ENCODE measurements around the gene TACR2. TPM values are rescaled to one million over a fixed set of nuclear protein-coding genes. Genes with fewer than 3 reads are reported as not detected.
"Not testable (repeated sequence)": the region's sequence is repeated elsewhere in the genome, so short reads cannot be mapped to it uniquely, and the experiment has no call there.

TACR2 gene
- total and polyA plus RNA-seq, 5 donors from 2014 or later = 0.13 to 0.14 TPM; not detected in 3

DNA sequence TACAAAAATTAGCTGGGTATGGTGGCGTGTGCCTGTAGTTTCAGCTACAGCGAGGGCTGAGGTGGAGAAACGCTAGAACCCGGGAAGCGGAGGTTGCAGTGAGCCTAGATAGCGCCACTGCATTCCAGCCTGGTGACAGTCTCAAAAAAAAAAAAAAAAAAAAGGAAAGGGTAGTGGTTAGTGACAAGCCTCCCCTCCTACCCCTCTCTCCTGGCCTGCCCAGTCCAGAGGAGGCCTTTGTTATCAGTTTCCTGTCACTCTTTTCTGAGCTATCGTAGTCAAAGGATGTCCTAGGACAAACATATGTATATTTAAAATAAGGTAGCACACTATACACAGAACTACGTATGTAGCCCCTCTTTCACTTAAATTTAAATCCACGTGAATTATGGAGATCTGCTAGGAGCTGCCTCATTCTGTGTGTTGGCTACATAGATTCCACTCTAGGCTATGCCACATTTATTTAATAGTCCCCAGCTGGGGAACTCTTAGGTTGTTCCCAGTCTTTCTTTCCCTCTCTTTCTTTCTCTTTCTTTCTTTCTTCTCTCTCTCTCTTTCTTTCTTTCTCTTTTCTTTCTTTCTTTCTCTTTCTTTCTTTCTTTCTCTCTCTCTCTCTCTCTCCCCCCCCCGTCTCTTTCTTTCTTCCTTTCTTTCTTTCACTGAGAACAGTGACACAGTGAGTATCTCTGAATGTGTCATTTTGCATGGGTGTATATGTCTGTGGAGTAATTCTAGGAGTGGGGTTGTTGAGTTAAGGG, 38.5 kb upstream of the TACR2 start:
- H3K4me3 Mint-ChIP-seq = no peak overlapping the region
- Histone ChIP-seq H3K27ac (ENCODE audit: insufficient read depth, low read length, poor library complexity, severe bottlenecking) (no peak overlapping the region), H3K27me3 (ENCODE audit: control insufficient read depth, insufficient read depth, low read length) (no peaks in the 10 kb centered on the region), H3K36me3 (ENCODE audit: control insufficient read depth, insufficient read depth, low read length) (no peaks in the 10 kb centered on the region), H3K4me3 (ENCODE audit: low read depth, low read length) (no peak overlapping the region), H3K9me3 (ENCODE audit: control insufficient read depth in 2 of 2, low read length in 2 of 2) (no peaks in the 10 kb centered on the region), H3K4me1 (ENCODE audit: control insufficient read depth, insufficient read depth, low read length, poor library complexity, severe bottlenecking) (peaks cover 13% of the 10 kb centered on the region)
- H3K4me1 Mint-ChIP-seq = peaks cover 0 to 14% (median 3%) of the 10 kb centered on the region in 4 donors
- peaks cover 4% of the 10 kb centered on the region for H3K36me3 Mint-ChIP-seq
- H3K27me3 Mint-ChIP-seq = peaks cover 5% of the 10 kb centered on the region
- no peak for ATAC-seq (ENCODE audit: low read depth in 2 of 2)
- H3K27ac Mint-ChIP-seq = no peak overlapping the region
- H3K9me3 Mint-ChIP-seq = no peaks in the 10 kb centered on the region
- DNase-seq = no peak

DNA sequence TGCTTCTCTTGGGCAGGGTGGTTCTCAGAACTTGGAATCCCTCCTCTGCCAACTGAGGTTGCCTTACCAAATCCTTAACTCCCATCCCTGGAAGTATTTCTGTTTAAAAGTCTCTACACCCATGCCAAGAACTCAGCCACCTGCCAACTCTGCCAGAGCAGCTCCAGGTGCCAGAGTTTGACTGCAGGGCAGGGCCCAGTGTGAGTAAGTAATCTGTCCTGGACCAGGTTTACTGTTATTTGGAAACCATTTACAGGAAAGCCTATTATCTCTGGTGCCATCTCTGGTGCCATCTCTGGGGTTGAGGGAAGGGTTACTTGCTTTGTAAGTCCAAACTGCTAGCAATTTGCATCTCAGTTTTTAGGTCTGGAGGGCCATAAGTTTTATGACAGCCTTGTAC, 37.1 kb upstream of the TACR2 start:
- Histone ChIP-seq H3K27me3 (ENCODE audit: control insufficient read depth, insufficient read depth, low read length) (no peaks in the 10 kb centered on the region), H3K9me3 (ENCODE audit: control insufficient read depth in 2 of 2, low read length in 2 of 2) (no peaks in the 10 kb centered on the region), H3K4me1 (ENCODE audit: control insufficient read depth, insufficient read depth, low read length, poor library complexity, severe bottlenecking) (peaks cover 13% of the 10 kb centered on the region), H3K27ac (ENCODE audit: insufficient read depth, low read length, poor library complexity, severe bottlenecking) (no peak overlapping the region), H3K36me3 (ENCODE audit: control insufficient read depth, insufficient read depth, low read length) (no peaks in the 10 kb centered on the region), H3K4me3 (ENCODE audit: low read depth, low read length) (no peak overlapping the region)
- H3K9me3 Mint-ChIP-seq = no peaks in the 10 kb centered on the region
- no peak for ATAC-seq (ENCODE audit: low read depth in 2 of 2)
- peak overlapping the region in 1 of 4 donors; percentile 5 for H3K4me3 Mint-ChIP-seq
- peaks cover 4 to 19% (median 8%) of the 10 kb centered on the region in 4 donors for H3K4me1 Mint-ChIP-seq
- peaks cover 5% of the 10 kb centered on the region for H3K27me3 Mint-ChIP-seq
- no peak for DNase-seq
- H3K36me3 Mint-ChIP-seq = no peaks in the 10 kb centered on the region
- H3K27ac Mint-ChIP-seq = no peak overlapping the region

DNA sequence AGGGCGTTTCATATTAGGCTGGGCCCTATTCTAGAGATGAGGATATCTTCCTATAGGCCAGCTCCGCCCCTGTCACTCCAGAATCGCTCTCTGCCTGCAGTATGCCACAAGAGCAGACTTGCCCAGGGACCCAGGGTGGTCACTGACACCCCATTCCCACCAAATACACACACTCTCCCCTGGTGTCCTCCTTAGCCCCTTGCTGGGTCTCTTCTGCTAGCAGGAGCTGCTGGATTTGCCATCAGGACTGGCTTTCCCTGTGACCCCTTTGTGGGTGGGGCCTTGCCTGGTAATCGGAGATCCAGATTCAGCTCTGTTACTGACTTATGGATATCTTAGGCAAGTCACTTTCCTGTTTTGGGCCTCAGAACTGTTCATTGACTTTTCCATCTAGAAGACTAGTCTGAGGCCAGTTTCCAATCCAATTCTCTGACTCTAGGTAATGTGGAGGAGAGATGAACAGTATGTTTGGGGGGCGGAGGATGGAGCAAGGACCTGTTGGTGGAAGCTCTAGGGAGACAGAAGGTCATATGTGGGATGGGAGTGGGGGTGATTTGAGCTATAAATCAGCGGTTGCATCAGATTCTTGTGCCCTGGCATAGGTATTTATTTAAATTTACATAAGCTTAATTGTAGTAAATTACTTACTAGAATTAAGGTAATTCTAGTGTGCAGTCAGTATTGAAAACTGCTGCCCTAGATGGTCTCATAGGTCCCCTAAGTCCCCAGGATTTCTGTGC, 36.1 kb upstream of the TACR2 start:
- Histone ChIP-seq H3K4me1 (ENCODE audit: control insufficient read depth, insufficient read depth, low read length, poor library complexity, severe bottlenecking) (peaks cover 13% of the 10 kb centered on the region), H3K9me3 (ENCODE audit: control insufficient read depth in 2 of 2, low read length in 2 of 2) (no peaks in the 10 kb centered on the region), H3K27ac (ENCODE audit: insufficient read depth, low read length, poor library complexity, severe bottlenecking) (no peak overlapping the region), H3K4me3 (ENCODE audit: low read depth, low read length) (no peak overlapping the region), H3K36me3 (ENCODE audit: control insufficient read depth, insufficient read depth, low read length) (no peaks in the 10 kb centered on the region), H3K27me3 (ENCODE audit: control insufficient read depth, insufficient read depth, low read length) (no peaks in the 10 kb centered on the region)
- peak overlapping the region; percentile 70 to 88 (median 82) for H3K4me3 Mint-ChIP-seq
- DNase-seq = no peak
- ATAC-seq (ENCODE audit: low read depth in 2 of 2) = no peak
- no peak overlapping the region for H3K27ac Mint-ChIP-seq
- H3K4me1 Mint-ChIP-seq = peaks cover 4 to 19% (median 10%) of the 10 kb centered on the region in 4 donors
- H3K9me3 Mint-ChIP-seq = no peaks in the 10 kb centered on the region
- H3K27me3 Mint-ChIP-seq = peaks cover 5% of the 10 kb centered on the region
- no peaks in the 10 kb centered on the region for H3K36me3 Mint-ChIP-seq

DNA sequence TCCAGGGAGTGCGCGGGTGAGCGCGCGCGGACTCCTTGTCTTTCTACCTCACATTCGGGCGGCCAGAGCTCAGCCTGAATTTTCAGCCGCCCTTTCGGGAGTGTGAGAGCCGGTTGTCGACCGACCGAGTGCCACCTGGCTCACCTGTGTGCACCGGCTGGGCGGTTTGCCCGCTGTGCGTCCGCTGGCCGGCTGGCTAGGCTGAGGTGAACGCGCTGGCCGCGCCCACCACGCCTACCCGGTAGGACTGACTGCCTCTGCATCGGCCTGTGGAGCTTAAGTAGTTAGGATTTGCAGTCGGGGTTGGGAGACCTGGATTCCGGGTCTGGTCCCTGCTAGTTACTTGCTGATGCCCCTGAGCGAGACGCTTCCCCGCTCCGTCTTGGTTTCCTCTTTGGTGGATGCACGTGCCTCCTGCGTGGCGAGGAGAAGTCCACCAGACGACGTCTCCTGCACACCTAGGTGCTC, 35.1 kb upstream of the TACR2 start:
- Mint-ChIP-seq H3K27ac (peak overlapping the region; percentile 65 to 90 (median 68)), H3K27me3 (peaks cover 10% of the 10 kb centered on the region), H3K4me1 (peaks cover 4 to 19% (median 10%) of the 10 kb centered on the region in 4 donors), H3K4me3 (peak overlapping the region; percentile 78 to 94 (median 88)), H3K9me3 (no peaks in the 10 kb centered on the region), H3K36me3 (no peaks in the 10 kb centered on the region)
- H3K4me1 ChIP-seq (ENCODE audit: control insufficient read depth, insufficient read depth, low read length, poor library complexity, severe bottlenecking) = peaks cover 13% of the 10 kb centered on the region
- peak in 1 of 3 donors; percentile 25 for DNase-seq
- no peaks in the 10 kb centered on the region for H3K27me3 ChIP-seq (ENCODE audit: control insufficient read depth, insufficient read depth, low read length)
- peak in 1 of 2 donors; percentile 9 for ATAC-seq (ENCODE audit: low read depth in 2 of 2)
- H3K9me3 ChIP-seq (ENCODE audit: control insufficient read depth in 2 of 2, low read length in 2 of 2) = no peaks in the 10 kb centered on the region
- H3K4me3 ChIP-seq (ENCODE audit: low read depth, low read length) = peak overlapping the region; percentile 51
- H3K27ac ChIP-seq (ENCODE audit: insufficient read depth, low read length, poor library complexity, severe bottlenecking) = no peak overlapping the region
- no peaks in the 10 kb centered on the region for H3K36me3 ChIP-seq (ENCODE audit: control insufficient read depth, insufficient read depth, low read length)

DNA sequence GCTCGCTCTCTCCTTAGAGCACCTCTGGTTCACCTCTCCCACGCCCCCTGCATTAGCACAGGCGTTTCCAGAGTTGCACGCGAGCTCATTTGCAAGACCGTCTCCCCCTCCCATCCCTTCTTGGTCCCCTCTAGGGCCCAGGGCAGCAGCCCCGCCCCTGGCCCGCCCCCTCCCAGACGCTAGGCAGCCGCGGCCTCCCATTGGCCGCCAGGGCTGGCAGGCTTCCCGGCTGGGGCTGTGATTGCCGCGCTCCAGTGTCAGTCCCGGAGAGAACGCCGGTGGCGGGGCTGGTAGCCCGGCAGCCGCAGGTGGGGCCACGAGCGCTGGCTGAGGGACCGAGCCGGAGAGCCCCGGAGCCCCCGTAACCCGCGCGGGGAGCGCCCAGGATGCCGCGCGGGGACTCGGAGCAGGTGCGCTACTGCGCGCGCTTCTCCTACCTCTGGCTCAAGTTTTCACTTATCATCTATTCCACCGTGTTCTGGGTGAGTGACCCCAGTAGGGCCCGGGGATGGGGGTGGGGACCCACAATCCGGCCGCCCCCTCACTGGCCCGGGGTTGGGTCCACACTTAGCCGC, 34.6 kb upstream of the TACR2 start, which contains the start of gene TSPAN15:
TSPAN15 (plus strand) TSS at position 257 of the 575 bp plus-strand sequence; CDS start at position 387, 130 bp downstream.
- Mint-ChIP-seq H3K9me3 (no peaks in the 10 kb centered on the region), H3K4me3 (peak within 1 kb of the TSS; percentile 78 to 94 (median 88)), H3K27me3 (peaks cover 13% of the 10 kb centered on the region), H3K27ac (peak within 1 kb of the TSS; percentile 68 to 93 (median 83)), H3K4me1 (peaks cover 4 to 19% (median 13%) of the 10 kb centered on the region in 4 donors), H3K36me3 (no peaks in the 10 kb centered on the region)
- Histone ChIP-seq H3K9me3 (ENCODE audit: control insufficient read depth in 2 of 2, low read length in 2 of 2) (no peaks in the 10 kb centered on the region), H3K4me1 (ENCODE audit: control insufficient read depth, insufficient read depth, low read length, poor library complexity, severe bottlenecking) (peaks cover 13% of the 10 kb centered on the region), H3K36me3 (ENCODE audit: control insufficient read depth, insufficient read depth, low read length) (no peaks in the 10 kb centered on the region), H3K27ac (ENCODE audit: insufficient read depth, low read length, poor library complexity, severe bottlenecking) (peak within 1 kb of the TSS; percentile 14), H3K4me3 (ENCODE audit: low read depth, low read length) (peak within 1 kb of the TSS; percentile 51), H3K27me3 (ENCODE audit: control insufficient read depth, insufficient read depth, low read length) (no peaks in the 10 kb centered on the region)
- ATAC-seq (ENCODE audit: low read depth in 2 of 2) (peak; percentile 85 to 89), DNase-seq (peak; percentile 67 to 88 (median 76))

DNA sequence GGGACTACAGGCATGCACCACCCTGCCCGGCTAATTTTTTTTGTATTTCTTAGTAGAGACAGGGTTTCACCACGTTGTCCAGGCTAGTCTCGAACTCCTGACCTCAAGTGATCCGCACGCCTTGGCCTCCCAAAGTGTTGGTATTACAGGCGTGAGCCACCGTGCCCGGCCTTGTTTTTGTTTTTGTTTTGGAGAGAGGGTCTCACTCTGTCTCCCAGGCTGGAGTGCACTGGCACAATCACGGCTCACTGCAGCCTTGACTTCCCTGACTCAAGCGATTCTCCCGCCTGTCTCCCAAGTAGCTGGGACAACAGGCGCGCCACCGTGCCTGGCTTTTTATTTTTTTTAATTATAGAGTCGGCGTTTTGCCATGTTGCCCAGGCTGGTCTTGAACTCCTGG, 33.7 kb upstream of the TACR2 start:
- peaks cover 4 to 19% (median 13%) of the 10 kb centered on the region in 4 donors for H3K4me1 Mint-ChIP-seq
- not testable (repeated sequence) for DNase-seq; H3K4me3 Mint-ChIP-seq; H3K9me3 Mint-ChIP-seq; H3K27ac ChIP-seq (ENCODE audit: insufficient read depth, low read length, poor library complexity, severe bottlenecking); H3K27me3 ChIP-seq (ENCODE audit: control insufficient read depth, insufficient read depth, low read length); ATAC-seq (ENCODE audit: low read depth in 2 of 2); H3K27ac Mint-ChIP-seq; H3K36me3 Mint-ChIP-seq; H3K9me3 ChIP-seq (ENCODE audit: control insufficient read depth in 2 of 2, low read length in 2 of 2); H3K4me3 ChIP-seq (ENCODE audit: low read depth, low read length); H3K36me3 ChIP-seq (ENCODE audit: control insufficient read depth, insufficient read depth, low read length)
- H3K27me3 Mint-ChIP-seq = peaks cover 13% of the 10 kb centered on the region
- peaks cover 13% of the 10 kb centered on the region for H3K4me1 ChIP-seq (ENCODE audit: control insufficient read depth, insufficient read depth, low read length, poor library complexity, severe bottlenecking)

DNA sequence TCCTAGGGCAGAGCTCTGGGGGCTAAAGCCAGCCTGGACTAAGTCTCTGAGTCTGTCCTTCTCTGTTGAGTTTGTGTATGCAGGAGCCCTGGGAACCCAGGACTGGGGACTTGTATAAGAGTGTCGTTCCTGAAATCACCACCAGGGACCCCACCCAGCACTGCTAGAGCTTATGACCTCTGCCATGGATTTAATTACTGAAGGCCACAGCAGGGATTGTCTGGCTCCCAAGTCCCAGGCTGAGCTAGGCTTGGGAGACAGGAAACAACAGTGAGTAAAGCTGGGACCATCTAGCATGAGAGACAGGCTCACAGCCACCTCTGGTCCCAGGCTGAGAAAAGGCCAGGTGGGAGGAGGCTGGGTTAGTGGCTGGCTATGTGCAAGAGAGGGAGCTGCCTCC, 33.1 kb upstream of the TACR2 start:
- Mint-ChIP-seq H3K36me3 (no peaks in the 10 kb centered on the region), H3K9me3 (peaks cover 0 to 1% (median 0%) of the 10 kb centered on the region in 7 donors), H3K27ac (peak overlapping the region in 1 of 3 donors; percentile 56), H3K4me3 (peak overlapping the region; percentile 59 to 66 (median 64)), H3K27me3 (peaks cover 13% of the 10 kb centered on the region), H3K4me1 (peaks cover 4 to 19% (median 13%) of the 10 kb centered on the region in 4 donors)
- H3K27ac ChIP-seq (ENCODE audit: insufficient read depth, low read length, poor library complexity, severe bottlenecking) = no peak overlapping the region
- no peak overlapping the region for H3K4me3 ChIP-seq (ENCODE audit: low read depth, low read length)
- H3K9me3 ChIP-seq (ENCODE audit: control insufficient read depth in 2 of 2, low read length in 2 of 2) = no peaks in the 10 kb centered on the region
- peak in 1 of 2 donors; percentile 60 for ATAC-seq (ENCODE audit: low read depth in 2 of 2)
- DNase-seq = peak in 2 of 3 donors; percentile 31 to 78
- peaks cover 13% of the 10 kb centered on the region for H3K4me1 ChIP-seq (ENCODE audit: control insufficient read depth, insufficient read depth, low read length, poor library complexity, severe bottlenecking)
- no peaks in the 10 kb centered on the region for H3K36me3 ChIP-seq (ENCODE audit: control insufficient read depth, insufficient read depth, low read length)
- H3K27me3 ChIP-seq (ENCODE audit: control insufficient read depth, insufficient read depth, low read length) = no peaks in the 10 kb centered on the region

Data from CD4-positive, CD25-positive, alpha-beta regulatory T cell (primary cell).